RKO (cell line): ENCODE data around the gene SH3D19.
"Not testable (repeated sequence)": the region's sequence is repeated elsewhere in the genome, so short reads cannot be mapped to it uniquely, and the experiment has no call there.

Experiments used
- DNase-seq: peaks from one replicate; pipeline ENCODE4 v3.0.0-alpha.2; 2016; ENCODE audit warnings: low spot score

Gene SH3D19

DNA sequence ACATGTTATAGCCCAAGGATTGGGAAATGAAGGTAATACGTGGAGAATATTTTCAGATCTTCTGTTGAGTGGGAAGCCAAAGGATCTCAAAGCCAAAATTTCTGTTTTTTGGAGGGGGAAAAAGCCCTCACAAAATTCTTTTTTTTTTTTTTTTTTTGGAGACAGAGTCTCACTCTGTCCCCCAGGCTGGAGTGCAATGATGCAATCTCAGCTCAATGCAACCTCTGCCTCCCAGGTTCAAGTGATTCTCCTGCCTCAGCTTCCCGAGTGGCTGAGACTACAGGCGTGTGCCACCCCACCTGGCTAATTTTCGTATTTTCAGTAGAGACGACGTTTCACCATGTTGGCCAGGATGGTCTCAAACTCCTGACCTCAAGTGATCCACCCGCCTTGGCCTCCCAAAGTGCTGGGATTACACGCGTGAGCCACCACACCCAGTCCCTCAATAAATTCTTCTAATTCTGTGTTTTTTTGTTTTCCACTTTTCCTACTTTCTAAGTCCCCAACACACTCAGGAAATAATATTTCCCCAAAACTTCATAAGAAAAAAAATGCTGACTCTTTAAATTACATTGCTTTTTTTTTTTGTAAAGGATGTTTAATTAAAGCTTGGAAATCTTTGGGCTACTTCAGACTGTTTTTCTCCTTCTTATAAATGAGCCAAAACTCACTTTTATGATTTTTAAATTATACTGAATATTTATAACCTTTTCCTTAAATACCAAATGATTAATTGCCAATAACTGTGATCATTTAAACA lies 174.4 kb downstream of the SH3D19 start:
- DNase-seq: no peak

DNA sequence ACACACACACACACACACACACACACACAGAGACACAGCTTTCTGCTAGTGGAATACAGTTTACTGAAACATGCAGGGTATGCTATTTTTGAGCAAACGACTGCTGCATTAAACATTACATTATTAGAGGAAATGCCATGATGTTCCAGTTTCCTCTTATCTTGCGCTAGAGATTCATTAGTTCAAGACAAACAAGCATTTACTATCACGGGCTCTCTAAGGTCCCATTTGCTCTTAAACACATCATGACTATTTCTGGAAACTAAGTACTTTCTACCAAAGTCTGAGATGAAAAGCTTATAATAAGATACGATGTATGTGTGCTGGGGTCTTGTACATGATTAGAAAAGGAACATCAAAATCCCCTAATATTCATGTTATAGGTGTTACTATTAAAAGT lies 177.1 kb downstream of the SH3D19 start:
- no peak for DNase-seq

DNA sequence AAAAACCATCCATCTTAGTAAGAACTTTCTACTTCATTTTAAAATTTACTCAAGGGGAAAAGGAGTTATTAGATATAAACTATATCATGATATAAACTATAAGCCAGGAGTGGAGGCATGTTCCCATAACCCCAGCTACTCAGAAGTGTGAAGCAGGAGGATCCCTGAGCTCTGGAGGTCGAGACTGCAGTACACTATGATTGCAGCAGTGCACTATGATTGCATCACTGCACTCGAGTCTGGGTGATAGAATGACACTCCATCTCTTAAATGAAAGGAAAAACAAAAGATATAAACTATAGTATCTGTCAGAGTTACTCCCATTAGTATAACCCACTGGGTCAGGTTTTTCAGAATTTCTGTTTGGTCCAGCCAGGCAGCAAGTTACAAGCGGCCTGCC lies 178.4 kb downstream of the SH3D19 start:
- no peak for DNase-seq

GRCh38 chr4:151144329-151145072 lies 180.9 kb downstream of the SH3D19 start:
- DNase-seq: no peak

GRCh38 chr4:151143811-151144210 lies 181.6 kb downstream of the SH3D19 start:
- DNase-seq: no peak

- no peak for DNase-seq
Observed at GRCh38 chr4:151143162-151143561, 182.2 kb downstream of the SH3D19 start.

- no peak for DNase-seq
Observed at GRCh38 chr4:151142758-151143157, 182.6 kb downstream of the SH3D19 start.

- DNase-seq: no peak
Observed at GRCh38 chr4:151139814-151140213, 185.6 kb downstream of the SH3D19 start.

GRCh38 chr4:151136048-151136447 lies 189.4 kb downstream of the SH3D19 start:
- not testable (repeated sequence) for DNase-seq

- no peak for DNase-seq
Observed at GRCh38 chr4:151133311-151133710, 192.1 kb downstream of the SH3D19 start.

- no peak for DNase-seq
Observed at GRCh38 chr4:151129796-151130195, 195.6 kb downstream of the SH3D19 start.

GRCh38 chr4:151117371-151117962 lies 207.9 kb downstream of the SH3D19 start:
- DNase-seq: peak; percentile 84

GRCh38 chr4:151114986-151115385 lies 210.4 kb downstream of the SH3D19 start:
- DNase-seq: no peak

GRCh38 chr4:151114338-151114737 lies 211.1 kb downstream of the SH3D19 start:
- DNase-seq: no peak

DNA sequence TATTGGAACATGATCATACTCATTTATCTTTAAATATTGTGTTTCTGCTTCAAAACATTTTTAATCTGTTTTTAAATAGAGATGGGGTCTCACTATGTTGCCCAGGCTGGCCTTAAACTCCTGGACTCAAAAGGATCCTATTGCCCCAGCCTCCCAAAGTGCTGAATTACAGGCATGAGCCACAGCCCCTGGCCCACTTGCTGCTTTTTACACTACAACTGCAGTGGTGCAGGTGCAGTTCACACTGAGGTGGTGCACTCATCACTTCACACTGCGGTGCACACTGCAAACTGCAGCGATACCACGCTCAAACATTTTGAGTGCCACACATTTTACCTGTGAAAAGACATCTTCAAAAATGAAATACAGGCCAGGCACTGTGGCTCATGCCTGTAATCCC lies 215.2 kb downstream of the SH3D19 start:
- no peak for DNase-seq

GRCh38 chr4:151107063-151107462 lies 218.3 kb downstream of the SH3D19 start:
- no peak for DNase-seq

DNA sequence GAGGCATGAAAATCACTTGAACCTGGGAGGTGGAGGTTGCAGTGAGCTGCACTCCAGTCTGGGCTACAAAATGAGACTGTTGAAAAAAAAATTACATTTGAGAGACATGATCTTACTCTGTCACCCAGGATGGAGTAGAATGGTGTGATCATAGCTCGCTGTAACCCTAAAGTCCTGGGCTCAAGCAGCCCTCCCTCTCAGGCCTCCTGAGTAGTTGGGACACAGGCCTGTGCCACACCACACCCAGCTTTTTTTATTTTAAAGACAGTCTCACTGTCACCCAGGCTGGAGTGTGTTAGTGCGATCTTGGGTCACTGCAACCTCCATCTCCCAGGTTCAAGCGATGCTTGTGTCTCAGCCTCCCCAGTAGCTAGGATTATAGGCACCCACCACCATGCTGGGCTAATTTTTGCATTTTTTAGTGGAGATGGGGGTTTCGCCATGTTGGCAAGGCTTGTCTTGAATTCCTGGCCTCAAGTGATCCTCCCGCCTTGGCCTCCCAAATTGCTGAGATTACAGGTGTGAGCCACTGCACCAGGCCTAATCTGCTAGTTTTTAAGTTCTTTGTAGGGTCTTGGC lies 219.9 kb downstream of the SH3D19 start:
- no peak for DNase-seq

GRCh38 chr4:151104621-151105020 lies 220.8 kb downstream of the SH3D19 start:
- DNase-seq: no peak

DNA sequence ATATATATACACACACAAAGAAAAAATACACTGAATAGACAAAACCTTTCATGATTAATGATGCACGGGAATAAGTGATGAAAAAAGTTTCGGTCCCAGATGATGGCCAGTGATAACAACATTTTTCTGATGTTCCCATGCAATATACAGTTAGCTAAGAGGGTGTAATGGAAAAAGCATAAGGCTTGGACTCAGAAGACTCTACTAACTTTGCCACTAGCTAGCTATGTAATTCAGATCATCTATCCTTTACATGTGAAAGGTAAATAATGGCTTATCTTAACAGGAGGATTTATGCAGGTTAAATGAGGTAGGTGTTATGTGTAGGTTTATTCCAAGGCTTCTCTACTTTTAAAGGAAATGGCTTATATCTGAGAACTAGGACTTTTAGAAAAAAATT lies 221.6 kb downstream of the SH3D19 start:
- DNase-seq: no peak

- peak; percentile 38 for DNase-seq
Observed at GRCh38 chr4:151100531-151100930, 224.9 kb downstream of the SH3D19 start.

DNA sequence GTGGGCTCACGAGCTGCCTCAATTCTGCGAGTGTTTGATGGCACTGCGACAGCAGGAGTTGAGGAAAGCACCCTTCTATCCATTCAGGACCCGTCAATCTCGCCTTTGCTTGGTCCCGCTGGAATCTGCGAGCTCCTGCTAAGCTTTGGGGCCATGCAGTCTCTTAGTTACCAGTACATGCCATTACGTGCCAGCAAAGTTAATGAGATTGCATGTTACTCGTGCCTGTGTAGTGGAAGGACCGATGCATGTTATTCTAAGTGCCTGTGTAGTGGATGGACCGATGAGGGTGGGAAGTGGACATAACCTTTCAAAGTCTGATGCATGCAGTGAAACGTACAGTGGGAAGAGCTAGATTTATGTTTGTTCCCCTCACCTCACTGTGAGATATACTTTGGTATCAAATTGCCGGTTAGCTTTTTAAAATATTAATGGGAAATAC lies 225.4 kb downstream of the SH3D19 start:
- peak; percentile 47 for DNase-seq

DNA sequence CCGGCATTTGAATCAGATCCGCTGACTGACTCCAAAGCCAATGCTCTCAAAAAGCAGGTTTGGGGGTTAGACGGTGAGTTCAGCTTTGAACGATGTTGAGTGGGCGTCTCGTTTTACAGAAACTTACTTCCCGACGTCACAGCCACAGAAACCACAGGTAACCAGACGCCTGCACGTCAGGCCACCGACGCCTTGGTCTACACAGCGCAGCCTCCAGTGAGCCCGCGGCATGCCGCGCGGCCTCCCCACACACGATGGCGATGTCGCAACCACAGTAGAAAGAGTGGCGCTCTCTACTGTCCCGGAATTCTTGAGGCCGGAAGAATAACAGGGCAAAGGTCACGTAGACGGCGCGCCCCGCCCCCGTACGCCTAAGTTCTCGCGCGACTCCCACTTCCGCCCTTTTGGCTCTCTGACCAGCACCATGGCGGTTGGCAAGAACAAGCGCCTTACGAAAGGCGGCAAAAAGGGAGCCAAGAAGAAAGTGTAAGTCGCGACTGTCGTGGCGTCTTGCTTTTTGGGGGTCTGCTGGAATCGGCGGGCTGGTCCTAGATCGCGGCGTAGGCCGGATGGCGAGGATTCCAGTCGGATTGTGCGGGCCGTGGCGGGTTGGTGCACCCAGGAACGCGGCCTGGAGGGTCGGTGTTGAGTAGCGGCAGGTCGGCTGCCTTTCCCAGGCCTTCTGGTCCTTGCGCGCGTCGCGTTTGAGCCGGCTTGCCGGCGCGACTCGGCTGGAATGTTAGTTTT lies 226.0 kb downstream of the SH3D19 start, which contains the start of gene RPS3A:
TSS of gene RPS3A (plus strand) at position 400 of the 747 bp plus-strand sequence. CDS start at position 425, 25 bp downstream.
- DNase-seq: peak; percentile 95
